C4-2B (cell line): ENCODE measurements around the gene BYSL.

Experiments used
- H3K27ac ChIP-seq: fragments of 450-650 bp; 2 replicates; pipeline ENCODE4 v1.5.1; 2017
- CTCF ChIP-seq: fragments of 450-650 bp; conservative IDR thresholded peaks from 2 replicates; pipeline ENCODE4 v1.5.1; 2017; ENCODE audit warnings: mild to moderate bottlenecking
- ZFX ChIP-seq: fragments of 450-650 bp; IDR thresholded peaks from 2 replicates; pipeline ENCODE4 v1.6.1; 2017

Gene BYSL

GRCh38 chr6:41921712-41921998 is 356 bp downstream of the BYSL start:
- TF ChIP-seq ZFX (no peak; the same call in 1 of the 2 replicates), CTCF (no peak)
- H3K27ac ChIP-seq: peak overlapping the region; percentile 83

GRCh38 chr6:41922154-41922553 is 855 bp downstream of the BYSL start:
- no peak for TF ChIP-seq CTCF
- TF ChIP-seq ZFX: no peak
- peak overlapping the region; percentile 83 for H3K27ac ChIP-seq

GRCh38 chr6:41927253-41927652 is 6.0 kb downstream of the BYSL start:
- no peak overlapping the region for H3K27ac ChIP-seq
- TF ChIP-seq ZFX (no peak), CTCF (no peak)

GRCh38 chr6:41929924-41930323 is 8.6 kb downstream of the BYSL start:
- no peak overlapping the region for H3K27ac ChIP-seq
- TF ChIP-seq CTCF (no peak), ZFX (no peak)

GRCh38 chr6:41931792-41932191 is 10.5 kb downstream of the BYSL start:
- H3K27ac ChIP-seq: no peak overlapping the region
- TF ChIP-seq CTCF (no peak), ZFX (no peak)

GRCh38 chr6:41932378-41932777 is 11.1 kb downstream of the BYSL start:
- TF ChIP-seq ZFX: no peak
- no peak for TF ChIP-seq CTCF
- H3K27ac ChIP-seq: no peak overlapping the region

- TF ChIP-seq ZFX: no peak
- TF ChIP-seq CTCF: no peak
- H3K27ac ChIP-seq: no peak overlapping the region
Measured at GRCh38 chr6:41934278-41935192, 13.2 kb downstream of the BYSL start.
